GM19395 (cell line): ENCODE data around the gene GOLGA6D.
"Not testable (repeated sequence)": the region's sequence is repeated elsewhere in the genome, so short reads cannot be mapped to it uniquely, and the experiment has no call there.

Experiments
- ATAC-seq: cut with Tn5 transposase; IDR thresholded peaks from one replicate; pipeline ENCODE4 v1.9.1; 2021; ENCODE audit warnings: mild to moderate bottlenecking, moderate library complexity; ENCODE audit not compliant: unreplicated experiment

Gene GOLGA6D, protein sequence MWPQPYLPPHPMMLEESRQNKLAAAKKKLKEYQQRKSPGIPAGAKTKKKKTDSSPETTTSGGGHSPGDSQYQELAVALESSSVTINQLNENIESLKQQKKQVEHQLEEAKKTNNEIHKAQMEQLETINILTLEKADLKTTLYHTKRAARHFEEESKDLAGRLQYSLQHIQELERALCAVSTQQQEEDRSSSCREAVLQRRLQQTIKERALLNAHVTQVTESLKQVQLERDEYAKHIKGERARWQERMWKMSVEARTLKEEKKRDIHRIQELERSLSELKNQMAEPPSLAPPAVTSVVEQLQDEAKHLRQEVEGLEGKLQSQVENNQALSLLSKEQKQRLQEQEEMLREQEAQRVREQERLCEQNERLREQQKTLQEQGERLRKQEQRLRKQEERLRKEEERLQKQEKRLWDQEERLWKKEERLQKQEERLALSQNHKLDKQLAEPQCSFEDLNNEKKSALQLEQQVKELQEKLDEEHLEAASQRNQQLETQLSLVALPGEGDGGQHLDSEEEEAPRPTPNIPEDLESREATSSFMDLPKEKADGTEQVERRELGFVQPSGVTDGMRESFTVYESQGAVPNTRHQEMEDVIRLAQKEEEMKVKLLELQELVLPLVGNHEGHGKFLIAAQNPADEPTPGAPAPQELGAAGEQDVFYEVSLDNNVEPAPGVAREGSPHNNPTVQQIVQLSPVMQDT

DNA sequence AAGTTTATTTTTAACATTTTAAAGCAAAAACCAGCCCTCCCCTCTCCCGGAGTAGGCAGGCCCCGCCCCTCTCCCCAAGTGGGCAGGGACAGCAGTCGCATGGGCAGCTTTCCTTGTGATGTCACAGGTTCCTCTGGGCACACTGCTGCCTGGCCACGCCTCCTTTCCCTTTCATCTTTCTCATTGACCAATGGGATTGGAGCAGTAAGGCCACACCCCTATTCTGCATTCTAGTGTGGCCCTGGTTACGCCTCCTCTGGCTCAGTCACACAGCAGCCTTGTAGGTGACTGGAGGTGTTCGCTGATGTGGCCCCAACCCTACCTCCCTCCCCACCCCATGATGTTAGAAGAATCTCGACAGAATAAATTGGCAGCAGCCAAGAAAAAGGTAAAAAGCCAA lies at the start of gene GOLGA6D:
GOLGA6D (plus strand) TSS at position 264 of the 400 bp plus-strand sequence; CDS start at position 305, 41 bp downstream.
- ATAC-seq = not testable (repeated sequence)

DNA sequence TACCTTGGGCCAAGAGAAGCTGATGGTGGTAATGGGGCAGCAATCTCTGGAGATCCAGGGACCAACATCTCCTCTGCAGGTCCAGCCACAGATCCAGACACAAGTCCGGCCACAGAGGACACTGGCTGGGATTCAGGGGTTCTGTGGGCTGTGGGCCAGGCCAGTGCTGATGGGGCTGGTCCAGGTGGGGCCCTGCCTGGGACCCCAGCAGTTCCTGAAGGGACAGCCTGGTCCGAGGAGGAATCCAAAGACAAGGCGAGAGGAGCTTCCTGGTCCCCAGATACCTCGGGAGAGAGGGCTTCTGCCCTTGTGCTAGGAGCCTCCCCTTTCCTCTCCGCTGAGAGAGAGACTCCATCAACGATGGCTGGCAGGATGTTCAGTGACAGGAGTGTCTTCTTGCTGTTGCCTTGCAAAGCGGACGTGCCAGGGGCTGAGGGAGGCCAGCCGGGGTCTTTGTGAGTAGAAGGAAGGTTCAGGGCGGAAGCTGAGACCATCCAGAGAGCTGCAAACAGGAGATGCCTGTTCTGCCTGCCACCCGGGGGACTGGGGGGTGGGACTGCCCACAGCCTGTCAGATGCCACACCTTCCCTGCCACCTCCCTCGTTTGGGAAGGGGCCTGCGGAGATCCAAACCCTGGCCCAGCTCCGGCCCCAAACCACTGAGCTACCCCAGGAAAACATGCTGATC lies 49.0 kb upstream of the GOLGA6D start:
- ATAC-seq = no peak

DNA sequence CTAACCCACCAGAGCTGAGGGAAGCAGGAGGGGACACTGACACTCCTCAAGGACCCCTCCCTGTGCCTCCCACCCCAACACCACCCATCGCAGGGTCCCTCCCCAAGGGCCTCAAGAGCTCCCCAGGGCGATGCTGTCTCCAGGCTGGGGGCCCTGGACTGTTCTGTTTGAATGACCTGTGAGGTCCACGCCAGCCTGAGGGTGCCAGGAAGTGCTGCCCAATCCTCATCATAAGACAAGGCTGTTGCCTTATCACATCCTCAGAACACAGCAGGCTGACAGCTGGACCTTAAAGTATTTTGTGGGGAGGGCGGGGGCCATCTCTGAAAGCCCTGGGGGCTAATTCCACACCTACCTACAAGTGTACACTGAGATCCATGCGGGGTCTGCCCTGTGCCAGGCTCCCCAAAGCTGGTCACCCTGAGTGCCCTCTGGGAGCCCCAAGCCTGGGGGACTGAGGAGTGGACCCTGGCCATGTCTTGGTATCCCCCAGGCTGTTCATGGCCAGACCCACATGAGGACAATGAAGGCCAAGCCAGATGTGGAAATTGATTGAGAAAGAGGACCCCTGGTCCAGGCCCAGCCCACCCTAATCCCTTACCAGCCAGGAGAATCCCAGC lies 48.3 kb upstream of the GOLGA6D start:
- ATAC-seq = no peak

- ATAC-seq = no peak
Observed at GRCh38 chr15:75235051-75235673, 47.5 kb upstream of the GOLGA6D start.

- ATAC-seq = no peak
Observed at GRCh38 chr15:75235760-75236729, 46.6 kb upstream of the GOLGA6D start.

GRCh38 chr15:75237316-75237982 lies 45.2 kb upstream of the GOLGA6D start:
- no peak for ATAC-seq

GRCh38 chr15:75238150-75238549 lies 44.5 kb upstream of the GOLGA6D start:
- no peak for ATAC-seq

- ATAC-seq = not testable (repeated sequence)
Observed at GRCh38 chr15:75245741-75246140, 36.9 kb upstream of the GOLGA6D start.

GRCh38 chr15:75248991-75249390 lies 33.6 kb upstream of the GOLGA6D start:
- ATAC-seq = not testable (repeated sequence)

GRCh38 chr15:75249726-75250125 lies 32.9 kb upstream of the GOLGA6D start:
- no peak for ATAC-seq

DNA sequence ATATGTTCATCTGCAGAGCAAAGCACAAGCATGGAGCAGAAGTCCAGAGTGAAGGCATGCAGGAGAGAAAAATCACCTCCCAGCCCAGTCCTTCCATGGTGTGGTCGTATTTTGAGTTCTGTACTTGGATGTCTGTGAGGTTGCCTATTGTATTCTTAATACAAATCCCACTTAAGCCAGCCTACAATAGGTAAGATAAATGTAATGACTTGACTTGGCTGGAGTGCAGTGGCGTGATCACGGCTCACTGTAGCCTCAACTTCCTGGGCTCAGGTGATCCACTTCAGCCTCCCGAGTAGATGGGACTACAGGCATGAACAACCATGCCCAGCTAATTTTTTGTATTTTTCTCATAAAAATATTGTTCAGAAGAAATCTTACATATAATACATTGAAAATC lies 31.3 kb upstream of the GOLGA6D start:
- not testable (repeated sequence) for ATAC-seq

DNA sequence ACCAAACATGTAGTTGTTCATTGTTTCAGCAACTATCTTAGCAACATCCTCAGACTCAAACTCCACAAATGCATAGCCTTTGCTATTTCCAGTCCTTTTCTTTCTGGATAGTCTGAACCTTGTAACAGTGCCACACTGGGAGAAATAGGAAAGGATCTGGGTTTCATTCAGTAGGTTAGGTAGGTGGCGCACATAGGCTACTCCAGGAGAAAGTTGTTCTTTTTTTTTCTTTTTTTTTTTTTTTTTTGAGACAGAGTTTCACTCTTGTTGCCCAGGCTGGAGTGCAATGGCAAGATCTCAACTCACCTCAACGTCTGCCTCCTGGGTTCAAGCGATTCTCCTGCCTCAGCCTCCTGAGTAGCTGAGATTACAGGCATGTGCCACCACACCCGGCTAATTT lies 30.4 kb upstream of the GOLGA6D start:
- not testable (repeated sequence) for ATAC-seq

GRCh38 chr15:75258034-75258433 lies 24.6 kb upstream of the GOLGA6D start, which contains the start of gene GOLGA6C:
GOLGA6C (plus strand) TSS chr15:75258334; CDS start chr15:75258599, 265 bp downstream.
- not testable (repeated sequence) for ATAC-seq

DNA sequence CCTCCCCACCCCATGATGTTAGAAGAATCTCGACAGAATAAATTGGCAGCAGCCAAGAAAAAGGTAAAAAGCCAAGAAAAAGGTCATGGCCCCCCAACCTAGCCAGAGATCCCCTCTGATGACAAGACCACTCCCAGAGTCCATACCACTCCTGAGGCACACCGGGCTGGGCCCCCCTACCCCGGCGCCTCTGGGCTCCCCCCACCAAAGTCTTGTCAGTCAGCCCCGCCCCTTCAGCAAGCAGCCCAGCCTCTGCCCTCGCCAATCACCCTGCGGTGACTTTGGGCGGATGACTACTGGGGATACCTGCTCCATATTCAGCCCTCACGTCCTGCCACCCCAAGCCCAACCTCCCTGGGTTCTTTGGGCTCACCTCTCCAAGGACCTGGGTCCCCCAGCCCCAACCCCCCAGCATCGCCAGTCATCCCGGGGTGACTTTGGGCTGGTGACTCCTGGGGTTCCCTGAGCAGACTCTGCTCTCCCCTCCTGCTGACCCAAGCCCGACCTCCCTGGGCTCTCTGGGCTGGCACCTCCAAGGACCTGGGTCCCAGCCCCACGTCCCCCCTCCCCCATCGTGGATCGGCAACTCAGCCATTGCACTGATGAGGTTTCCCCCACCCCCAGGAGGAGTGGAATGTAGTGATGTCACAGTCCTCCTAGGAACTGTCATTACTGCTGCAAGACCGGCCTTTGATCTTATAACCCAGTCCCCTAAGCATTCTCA lies 23.9 kb upstream of the GOLGA6D start:
- not testable (repeated sequence) for ATAC-seq

GRCh38 chr15:75259873-75260272 lies 22.8 kb upstream of the GOLGA6D start:
- not testable (repeated sequence) for ATAC-seq

DNA sequence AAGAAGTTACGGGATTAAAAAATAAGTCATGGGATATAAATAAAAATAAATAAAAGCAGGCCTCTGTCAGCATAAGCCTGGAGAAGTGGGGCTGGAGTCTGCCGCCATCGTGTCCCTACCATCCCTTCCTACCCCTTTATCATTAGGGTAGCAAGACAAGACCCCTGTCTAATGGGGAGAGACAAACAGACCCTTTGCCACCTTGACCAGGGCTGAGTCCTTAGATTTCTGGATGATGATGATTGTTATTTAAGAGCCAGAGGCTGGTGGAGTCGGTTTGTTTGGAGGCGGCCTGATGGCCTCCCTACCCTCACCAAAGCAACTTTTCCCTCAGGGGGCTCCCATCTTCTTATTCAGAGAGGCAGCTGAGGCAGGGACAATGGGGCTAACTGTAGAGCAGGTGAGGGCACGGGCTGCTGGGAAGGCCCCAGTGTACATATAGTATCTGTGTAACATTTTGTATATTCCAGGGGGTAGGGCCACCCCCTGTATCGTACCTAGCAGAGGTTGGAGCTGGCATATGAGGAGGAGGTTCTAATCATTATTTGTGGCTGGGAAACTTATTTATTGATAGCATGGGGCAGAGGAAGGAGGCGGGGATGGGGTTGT lies 8.8 kb upstream of the GOLGA6D start:
- not testable (repeated sequence) for ATAC-seq

GRCh38 chr15:75274509-75275107 lies 8.0 kb upstream of the GOLGA6D start:
- peak; percentile 86 for ATAC-seq
